Measurements from ENCODE around the gene LAMTOR2. TPM values are rescaled to one million over a fixed set of nuclear protein-coding genes. Genes with fewer than 3 reads are reported as not detected.

LAMTOR2 gene
- total RNA-seq, 1 experiment from 2014 or later: 50.6 TPM

DNA sequence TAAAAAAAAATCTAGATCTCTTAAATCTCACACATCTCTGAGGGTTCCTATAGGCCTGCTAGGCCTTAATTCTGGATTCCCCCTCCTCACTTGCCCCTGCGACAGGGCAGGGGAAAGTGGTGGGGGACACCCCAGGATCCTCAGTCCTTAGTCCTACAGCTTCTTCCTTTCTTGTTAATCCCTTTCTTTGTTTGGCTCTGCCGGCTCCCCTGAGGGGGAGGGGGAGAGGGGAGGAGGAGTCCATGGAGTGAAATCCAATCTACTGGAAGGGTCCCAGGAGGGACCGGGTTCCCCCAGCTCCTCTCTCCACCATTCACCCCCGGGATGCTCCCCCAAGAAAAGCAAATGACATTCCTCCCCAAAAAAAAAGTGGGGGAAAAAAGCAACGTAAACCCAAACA is 19.2 kb downstream of the LAMTOR2 start:
- Histone ChIP-seq H2BK120ac (ENCODE audit: low read depth, low read length, poor library complexity, severe bottlenecking) (no peak overlapping the region), H3T11ph (ENCODE audit: low read length) (no peak overlapping the region), H3K27me3 (ENCODE audit: insufficient read depth, low read length) (no peaks in the 10 kb centered on the region), H3K27ac (ENCODE audit: insufficient read length, low read depth, low read length) (no peak overlapping the region), H2AK5ac (ENCODE audit: insufficient read length, low read length) (no peak overlapping the region), H3K4ac (ENCODE audit: low read depth, low read length) (no peak overlapping the region), H4K91ac (ENCODE audit: insufficient read length, low read depth, low read length) (no peak overlapping the region), H3K9ac (ENCODE audit: extremely low read depth, insufficient read length, low read length) (no peak overlapping the region), H4K20me1 (ENCODE audit: control insufficient read depth, insufficient read depth, insufficient read length) (no peaks in the 10 kb centered on the region), H3K4me2 (ENCODE audit: insufficient read depth, insufficient read length, low read length) (no peak overlapping the region), H3K79me1 (ENCODE audit: insufficient read depth, low read depth, low read length, poor library complexity, severe bottlenecking) (no peaks in the 10 kb centered on the region), H2BK5ac (ENCODE audit: insufficient read length, low read length) (no peak overlapping the region), H2BK15ac (ENCODE audit: low read depth, low read length) (no peak overlapping the region), H2AFZ (ENCODE audit: low read length) (no peak overlapping the region), H2BK20ac (ENCODE audit: low read depth, low read length, poor library complexity, severe bottlenecking) (no peak overlapping the region), H4K8ac (replicated peaks; ENCODE audit: insufficient read length, low read depth, low read length) (no peak overlapping the region), H3K23ac (ENCODE audit: insufficient read length, low read depth, low read length) (no peak overlapping the region), H2BK12ac (ENCODE audit: insufficient read length, low read depth, low read length) (no peak overlapping the region), H3K18ac (ENCODE audit: insufficient read length, low read depth, low read length) (no peak overlapping the region), H3K14ac (ENCODE audit: insufficient read depth, low read length) (no peak overlapping the region), H3K9me3 (ENCODE audit: control insufficient read depth, low read depth, low read length) (no peaks in the 10 kb centered on the region), H3K4me1 (ENCODE audit: insufficient read depth, low read length) (peaks cover 27% of the 10 kb centered on the region), H4K5ac (ENCODE audit: insufficient read length, low read depth, low read length) (no peak overlapping the region), H3K79me2 (ENCODE audit: insufficient read depth, low read length) (peaks cover 5% of the 10 kb centered on the region; the same call in 1 of the 2 replicates), H3K56ac (ENCODE audit: insufficient read length, low read depth, low read length) (no peak overlapping the region), H3K23me2 (ENCODE audit: insufficient read length, low read depth, low read length, poor library complexity, severe bottlenecking) (no peaks in the 10 kb centered on the region)
- Mint-ChIP-seq H3K9me3 (no peaks in the 10 kb centered on the region), H3K27me3 (ENCODE audit: low read depth) (no peaks in the 10 kb centered on the region), H3K4me1 (peaks cover 72 to 83% of the 10 kb centered on the region in 2 experiments), H3K36me3 (ENCODE audit: insufficient read depth in 1 of 3, low read depth in 3 of 3) (peaks cover 10 to 60% (median 59%) of the 10 kb centered on the region in 3 experiments; a peak in 6 of 7 replicates), H3K4me3 (peak overlapping the region; percentile 41 to 73), H3K27ac (peak overlapping the region; percentile 94 to 95 (median 95))
- peak; percentile 85 for DNase-seq
- TF ChIP-seq, protein P1, sequence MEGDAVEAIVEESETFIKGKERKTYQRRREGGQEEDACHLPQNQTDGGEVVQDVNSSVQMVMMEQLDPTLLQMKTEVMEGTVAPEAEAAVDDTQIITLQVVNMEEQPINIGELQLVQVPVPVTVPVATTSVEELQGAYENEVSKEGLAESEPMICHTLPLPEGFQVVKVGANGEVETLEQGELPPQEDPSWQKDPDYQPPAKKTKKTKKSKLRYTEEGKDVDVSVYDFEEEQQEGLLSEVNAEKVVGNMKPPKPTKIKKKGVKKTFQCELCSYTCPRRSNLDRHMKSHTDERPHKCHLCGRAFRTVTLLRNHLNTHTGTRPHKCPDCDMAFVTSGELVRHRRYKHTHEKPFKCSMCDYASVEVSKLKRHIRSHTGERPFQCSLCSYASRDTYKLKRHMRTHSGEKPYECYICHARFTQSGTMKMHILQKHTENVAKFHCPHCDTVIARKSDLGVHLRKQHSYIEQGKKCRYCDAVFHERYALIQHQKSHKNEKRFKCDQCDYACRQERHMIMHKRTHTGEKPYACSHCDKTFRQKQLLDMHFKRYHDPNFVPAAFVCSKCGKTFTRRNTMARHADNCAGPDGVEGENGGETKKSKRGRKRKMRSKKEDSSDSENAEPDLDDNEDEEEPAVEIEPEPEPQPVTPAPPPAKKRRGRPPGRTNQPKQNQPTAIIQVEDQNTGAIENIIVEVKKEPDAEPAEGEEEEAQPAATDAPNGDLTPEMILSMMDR (conservative IDR thresholded peaks at IDR 0.05): no peak
- WGBS (ENCODE audit: extremely low coverage, insufficient read length, low lambda C conversion rate): no CpG with 5 or more reads among the region's 5 CpGs

Measured in H9 (cell line).